ENCODE data around the gene EXOC3L1.

Gene EXOC3L1

GRCh38 chr16:67198238-67198734 is 8.3 kb upstream of the EXOC3L1 start:
- DNase-seq, result peak; percentile 72

- no peak for DNase-seq
These were observed 7.8 kb upstream of the EXOC3L1 start for GRCh38 chr16:67197704-67198103.

DNA sequence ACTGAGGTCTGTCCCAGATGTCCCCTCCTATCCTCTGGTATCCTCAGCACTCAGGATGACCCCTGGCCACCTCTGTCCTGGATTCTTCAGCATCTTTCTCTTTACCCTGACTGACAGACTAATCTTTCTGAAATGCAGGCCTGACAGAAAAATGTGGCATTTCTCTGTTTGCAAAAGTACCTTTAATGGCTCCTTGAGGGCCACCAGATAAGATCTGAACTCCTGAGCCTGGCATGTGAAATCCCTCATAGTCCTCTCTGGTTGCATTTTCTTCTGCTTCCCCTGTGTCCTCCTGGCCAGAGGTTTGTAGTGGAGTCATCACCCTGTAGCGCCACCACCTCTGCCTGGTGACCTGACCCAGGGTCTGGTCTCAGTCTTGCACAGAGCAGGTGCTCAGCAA is 6.9 kb upstream of the EXOC3L1 start:
- DNase-seq, result no peak

- no peak for DNase-seq
These were observed 5.7 kb upstream of the EXOC3L1 start for GRCh38 chr16:67195676-67196075.

DNA sequence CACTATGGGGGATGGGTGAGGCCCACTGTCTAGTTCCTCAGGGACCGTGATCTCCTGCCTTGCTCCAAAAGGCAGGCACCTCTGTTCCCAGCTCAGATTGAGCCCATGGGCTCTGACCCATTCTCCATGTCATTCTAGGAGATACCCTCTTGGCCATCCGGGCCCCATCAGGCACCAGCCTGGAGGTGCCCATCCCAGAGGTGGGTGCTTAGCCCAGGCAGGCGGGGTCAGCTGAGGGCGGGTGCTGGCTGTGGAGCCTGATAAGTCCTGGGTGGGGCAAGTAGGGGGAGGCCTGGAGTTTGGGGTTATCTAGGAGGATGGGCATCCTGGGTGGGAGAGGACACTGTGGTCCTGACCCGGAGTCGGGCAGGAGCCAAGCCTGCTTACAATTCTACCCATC is 4.3 kb upstream of the EXOC3L1 start:
- DNase-seq, result no peak

DNA sequence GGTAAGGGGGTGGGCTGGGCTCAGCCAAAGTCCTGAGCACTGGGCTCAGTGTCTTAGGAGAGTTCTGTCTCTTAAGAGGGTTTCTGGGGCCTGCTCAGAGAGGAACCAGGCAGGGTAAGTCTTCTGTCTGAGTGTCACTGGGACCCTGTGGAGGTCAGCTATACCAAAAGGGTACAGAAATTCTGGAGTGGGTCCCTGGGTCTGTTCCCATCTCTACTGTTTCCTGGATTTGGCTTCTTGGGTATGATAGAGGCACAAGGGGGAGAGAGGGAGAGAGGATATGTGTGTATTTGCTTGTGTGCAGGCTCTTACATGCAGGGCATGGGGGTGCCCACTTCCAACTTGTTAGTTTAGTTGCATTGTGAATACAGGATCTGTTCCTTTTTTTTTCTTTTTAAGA is 3.6 kb upstream of the EXOC3L1 start:
- no peak for DNase-seq

DNA sequence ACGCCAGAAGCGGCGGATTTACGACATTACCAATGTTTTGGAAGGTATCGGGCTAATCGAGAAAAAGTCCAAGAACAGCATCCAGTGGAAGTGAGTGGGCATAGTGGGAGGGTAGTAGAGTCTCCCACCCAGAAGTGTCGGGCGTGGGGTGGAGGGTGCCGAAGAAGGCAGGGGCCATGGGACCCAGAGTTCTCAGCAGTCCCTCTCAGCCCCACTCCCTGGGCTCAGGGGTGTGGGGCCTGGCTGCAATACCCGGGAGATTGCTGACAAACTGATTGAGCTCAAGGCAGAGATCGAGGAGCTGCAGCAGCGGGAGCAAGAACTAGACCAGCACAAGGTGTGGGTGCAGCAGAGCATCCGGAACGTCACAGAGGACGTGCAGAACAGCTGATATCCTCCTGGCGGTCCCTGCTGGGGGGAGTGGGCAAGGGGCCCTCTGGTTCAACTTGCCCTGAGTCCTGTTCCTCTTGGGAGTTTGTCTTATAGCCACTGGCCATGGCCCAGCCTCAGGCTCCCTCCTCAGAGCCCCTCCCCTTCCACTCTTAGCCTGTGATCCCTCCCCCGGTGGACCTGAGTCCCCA is 2.9 kb upstream of the EXOC3L1 start:
- DNase-seq, result no peak

GRCh38 chr16:67191995-67192681 is 2.2 kb upstream of the EXOC3L1 start, which contains the start of gene E2F4:
TSS of gene E2F4 (plus strand) at chr16:67192155. CDS start at chr16:67192228, 73 bp downstream.
- DNase-seq, result peak; percentile 94

DNA sequence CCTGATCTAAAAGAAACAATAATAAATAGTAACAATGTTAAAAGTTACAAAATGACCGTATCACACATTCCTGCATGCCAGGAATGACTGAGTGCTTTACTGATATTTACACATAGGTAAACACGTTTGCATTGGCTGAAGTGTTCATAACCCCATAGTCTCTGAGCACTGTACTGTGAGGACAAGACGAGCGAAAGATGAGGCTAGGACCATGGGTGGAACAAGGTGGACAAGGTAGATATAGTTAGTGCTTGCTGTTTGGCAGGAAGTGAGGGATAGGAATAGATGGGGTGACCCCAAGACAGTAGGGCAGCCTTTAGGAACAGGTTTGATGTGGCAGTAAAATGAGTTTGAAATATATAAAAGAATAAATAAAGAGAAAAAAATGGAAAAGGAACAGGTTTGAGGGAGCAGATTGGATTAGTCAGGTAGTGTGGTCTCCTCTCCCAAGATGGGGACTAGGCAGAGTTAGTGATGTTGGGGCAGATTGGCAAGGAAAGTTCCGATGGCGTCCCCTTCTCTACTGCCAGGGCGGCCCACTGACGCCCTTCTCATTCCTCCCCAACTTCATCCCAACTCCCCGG is 1.6 kb upstream of the EXOC3L1 start:
- DNase-seq, result no peak

DNA sequence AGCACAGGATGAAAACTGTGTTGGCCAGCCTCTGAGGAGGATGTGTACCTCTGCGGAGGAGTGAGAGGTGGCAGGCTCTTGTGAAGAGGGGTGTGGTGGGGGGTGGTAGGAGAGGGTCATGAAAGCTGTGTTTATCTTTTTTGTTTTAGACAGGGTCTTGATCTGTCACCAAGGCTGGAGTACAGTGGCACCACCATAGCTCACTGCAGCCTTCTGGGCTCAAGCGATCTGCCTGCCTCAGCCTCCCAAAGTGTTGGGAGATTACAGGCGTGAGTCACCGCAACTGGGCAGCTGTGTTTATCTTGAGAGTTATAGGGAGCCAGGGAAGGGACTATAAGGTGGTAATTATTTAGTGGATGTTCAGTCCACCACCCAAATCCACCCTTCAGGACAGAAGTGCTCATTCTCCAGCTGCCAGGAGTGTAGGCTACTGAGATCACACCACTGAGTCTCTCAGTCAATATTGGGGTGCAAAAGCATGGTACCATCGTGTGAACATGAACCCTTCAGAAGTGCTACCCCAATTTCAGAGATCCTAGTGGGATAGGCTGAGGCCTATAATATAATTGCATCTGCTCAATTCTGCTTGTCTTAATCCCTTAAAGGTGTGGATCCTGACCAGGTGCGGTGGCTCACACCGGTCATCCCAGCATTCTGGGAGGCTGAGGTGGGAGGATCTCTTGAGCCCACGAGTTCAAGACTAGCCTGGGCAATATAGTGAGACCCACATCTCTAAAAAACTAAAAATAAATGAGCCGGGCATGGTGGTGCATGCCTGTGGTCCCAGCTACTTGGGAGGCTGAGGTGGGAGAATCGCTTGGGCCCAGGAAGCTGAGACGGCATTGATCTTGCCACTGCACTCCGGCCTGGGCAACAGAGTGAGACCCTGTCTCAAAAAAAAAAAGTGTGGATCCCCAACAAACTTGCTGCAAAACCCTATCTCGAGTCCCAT is 788 bp upstream of the EXOC3L1 start:
- no peak for DNase-seq

- no peak for DNase-seq
These were observed 1.1 kb downstream of the EXOC3L1 start for GRCh38 chr16:67188798-67189197.

GRCh38 chr16:67188323-67188722 is 1.6 kb downstream of the EXOC3L1 start:
- DNase-seq, result no peak

- DNase-seq, result no peak
These were observed 2.6 kb downstream of the EXOC3L1 start for GRCh38 chr16:67187175-67187890.

GRCh38 chr16:67186550-67186950 is 3.4 kb downstream of the EXOC3L1 start:
- peak; percentile 97 for DNase-seq

DNA sequence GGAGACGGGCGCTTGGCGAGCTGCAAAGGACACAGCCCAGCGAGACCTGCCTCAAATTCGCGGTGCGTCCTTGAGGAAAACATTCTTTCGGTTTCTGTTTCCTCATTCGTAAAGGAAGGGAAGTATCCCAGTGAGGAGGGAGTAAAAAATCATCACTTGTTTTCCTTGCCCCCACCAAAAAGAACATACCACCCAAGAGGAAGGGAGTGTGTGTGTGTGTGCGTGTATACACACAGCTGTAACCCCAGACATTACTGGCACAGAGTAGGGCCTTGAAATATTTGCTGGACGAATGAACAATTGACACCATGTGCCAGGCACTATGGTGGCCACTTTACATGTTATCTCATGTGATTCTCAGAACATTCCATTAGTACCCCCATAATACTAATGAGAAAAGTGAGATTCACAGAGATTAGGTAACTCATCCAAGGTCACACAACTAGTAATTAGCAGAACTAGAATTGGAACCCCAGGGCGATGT is 4.2 kb downstream of the EXOC3L1 start:
- DNase-seq, result no peak

DNA sequence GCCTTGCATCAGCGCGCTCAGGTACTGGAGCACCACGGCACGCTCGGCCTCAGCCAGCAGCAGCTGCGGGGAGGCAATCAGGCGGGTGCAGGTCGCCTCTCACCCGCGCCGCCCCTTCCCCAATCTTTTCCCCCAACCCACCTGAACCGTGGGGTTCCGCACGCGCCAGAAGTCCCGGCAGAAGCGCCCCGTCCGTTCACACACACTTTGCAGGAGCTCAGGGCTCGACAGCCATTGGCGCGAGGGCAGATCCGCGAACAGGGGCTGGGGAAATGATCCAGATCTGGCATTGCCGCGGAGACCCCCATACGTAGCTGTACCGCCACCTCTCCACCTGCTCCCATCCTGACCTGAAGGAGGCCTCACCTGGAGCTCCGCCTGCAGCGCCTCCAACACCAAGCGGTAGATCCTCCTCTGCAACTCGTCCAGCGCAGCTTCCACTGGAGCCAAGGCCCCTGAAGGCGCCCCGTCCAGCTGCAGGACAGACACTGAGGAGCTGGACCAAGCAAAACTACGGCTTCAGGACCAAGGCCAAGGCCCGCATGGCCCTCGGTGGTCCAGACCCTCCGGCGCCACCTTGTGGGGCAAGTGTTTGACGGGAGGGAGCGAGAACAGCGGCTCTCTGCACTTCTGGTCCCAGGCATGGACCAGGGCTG is 4.8 kb downstream of the EXOC3L1 start:
- peak; percentile 98 for DNase-seq

GRCh38 chr16:67184453-67184994 is 5.4 kb downstream of the EXOC3L1 start:
- no peak for DNase-seq

DNA sequence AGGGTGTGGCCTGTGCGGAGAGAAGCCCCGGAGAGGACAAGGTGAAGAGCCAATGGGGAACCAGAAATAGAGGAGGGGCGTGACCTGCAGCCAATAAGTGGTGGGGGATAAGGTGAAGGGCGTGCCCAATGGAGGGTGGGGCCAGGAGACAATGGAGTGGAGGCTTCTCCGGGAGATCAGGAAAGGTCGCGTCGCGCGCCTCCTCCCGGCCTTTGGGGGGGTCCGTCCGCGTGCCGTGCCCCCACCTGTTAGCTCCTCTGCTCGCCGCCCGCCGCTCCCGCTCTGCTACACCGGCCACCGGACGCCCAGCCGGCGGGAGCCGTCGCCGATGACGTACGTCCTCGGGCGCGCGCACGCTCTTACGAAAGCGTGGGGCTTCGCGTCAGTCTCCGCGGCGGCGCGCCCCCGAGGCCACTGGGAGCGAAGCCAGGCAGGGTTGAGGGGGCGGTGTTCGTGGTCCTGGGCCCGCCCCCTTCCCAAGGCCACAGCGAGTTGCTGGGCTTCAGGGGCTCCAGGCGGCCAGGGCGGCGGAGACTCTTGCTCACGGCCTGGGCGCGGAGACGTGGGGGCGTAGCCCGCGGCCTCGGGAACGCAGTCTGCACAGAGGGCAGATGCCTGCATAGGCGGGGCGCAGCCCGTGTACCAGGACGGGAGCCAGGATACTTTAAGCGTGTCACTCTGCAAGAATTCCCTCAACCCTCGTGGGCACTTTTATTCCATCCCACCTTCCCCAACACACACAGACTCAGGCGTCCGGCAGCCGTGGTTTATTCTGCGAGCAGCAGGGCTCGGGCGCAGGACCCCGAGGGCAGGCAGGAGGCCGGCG is 6.1 kb downstream of the EXOC3L1 start, which contains the start of gene MATCAP1:
Gene MATCAP1 (minus strand): TSS at position 337 of the 826 bp plus-strand sequence. CDS start 3,353 bp downstream, outside the sequence.
- peak; percentile 98 for DNase-seq

- no peak for DNase-seq
These were observed 6.7 kb downstream of the EXOC3L1 start for GRCh38 chr16:67183284-67183626.

DNA sequence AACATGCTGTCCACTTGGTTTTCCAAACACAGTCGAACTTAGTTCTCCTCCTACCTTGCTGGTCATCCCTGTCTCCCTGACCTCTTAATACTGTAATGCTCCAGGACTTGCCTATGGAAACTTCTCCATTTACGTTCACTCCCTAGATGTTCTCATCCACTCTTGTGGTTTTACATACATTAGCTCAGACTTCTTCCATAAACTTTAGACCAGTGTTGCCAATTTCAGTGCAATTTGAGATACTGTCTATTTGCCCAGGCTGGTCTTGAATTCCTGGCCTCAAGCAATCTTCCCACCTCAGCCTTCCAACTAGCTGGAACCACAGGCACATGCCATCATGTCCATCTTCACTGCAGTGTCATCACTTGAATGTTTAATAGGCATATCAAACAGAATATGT is 7.6 kb downstream of the EXOC3L1 start:
- DNase-seq, result no peak

Data from islet precursor cell (in vitro differentiated cells).